HepG2 (cell line): ENCODE measurements around the gene CKAP5. TPM values are rescaled to one million over a fixed set of nuclear protein-coding genes. Genes with fewer than 3 reads are reported as not detected.

Source experiments
- EEA1 ChIP-seq: sonication (generic); formaldehyde crosslinking; IDR thresholded peaks from 2 replicates; pipeline ENCODE4 v1.5.1; 2020; ENCODE audit warnings: mild to moderate bottlenecking, missing genetic modification reagents, borderline replicate concordance
- ELF1 ChIP-seq: sonication (generic); formaldehyde crosslinking; IDR thresholded peaks from 2 replicates; pipeline ENCODE4 v1.4.0; 2020; ENCODE audit warnings: missing genetic modification reagents
- ELK4 ChIP-seq: sonication (generic); formaldehyde crosslinking; IDR thresholded peaks from 2 replicates; pipeline ENCODE4 v1.9.0; 2021; ENCODE audit warnings: missing genetic modification reagents, borderline replicate concordance
- GATA4 ChIP-seq: sonication (generic); IDR thresholded peaks from 2 replicates; pipeline ENCODE4 v1.6.1; 2016; ENCODE audit warnings: antibody characterized with exemption, low read depth, borderline replicate concordance
- GLMP ChIP-seq: sonication (generic); formaldehyde crosslinking; IDR thresholded peaks from 2 replicates; pipeline ENCODE4 v1.9.0; 2021; ENCODE audit warnings: missing genetic modification reagents, mild to moderate bottlenecking, borderline replicate concordance
- HNF4A ChIP-seq: sonication (generic); formaldehyde crosslinking; IDR thresholded peaks from 2 replicates; pipeline ENCODE4 v1.4.0; 2020; ENCODE audit warnings: missing genetic modification reagents
- JDP2 ChIP-seq: sonication (generic); formaldehyde crosslinking; IDR thresholded peaks from 2 replicates; pipeline ENCODE4 v1.8.1; 2022; ENCODE audit warnings: missing genetic modification reagents, borderline replicate concordance
- KLF9 ChIP-seq: IDR thresholded peaks from 2 replicates; pipeline ENCODE4 v1.6.1; 2016; ENCODE audit warnings: low read depth
- LRRFIP1 ChIP-seq: sonication (generic); formaldehyde crosslinking; conservative IDR thresholded peaks from 2 replicates; pipeline ENCODE4 v1.4.0; 2020; ENCODE audit warnings: missing genetic modification reagents
- NKX3-1 ChIP-seq: sonication (generic); formaldehyde crosslinking; IDR thresholded peaks from 2 replicates; pipeline ENCODE4 v1.5.0; 2020; ENCODE audit warnings: missing genetic modification reagents
- PHB2 ChIP-seq: fragments of 450-650 bp; IDR thresholded peaks from 2 replicates; pipeline ENCODE4 v1.6.1; 2018; ENCODE audit not compliant: partially characterized antibody
- RFX3 ChIP-seq: IDR thresholded peaks from 2 replicates; pipeline ENCODE4 v1.6.1; 2016; ENCODE audit warnings: missing biosample characterization, missing genetic modification reagents
- RNF219 ChIP-seq: sonication (generic); formaldehyde crosslinking; IDR thresholded peaks from 2 replicates; pipeline ENCODE4 v1.5.0; 2020; ENCODE audit warnings: mild to moderate bottlenecking, missing genetic modification reagents
- SMYD3 ChIP-seq: sonication (generic); formaldehyde crosslinking; IDR thresholded peaks from 2 replicates; pipeline ENCODE4 v1.8.1; 2023; ENCODE audit warnings: mild to moderate bottlenecking, missing genetic modification reagents
- YY1 ChIP-seq: IDR thresholded peaks from 2 replicates; pipeline ENCODE4 v1.6.1; 2011; ENCODE audit warnings: low read length, low read depth, moderate library complexity, mild to moderate bottlenecking; ENCODE audit not compliant: insufficient read depth, insufficient replicate concordance
- ZEB1 ChIP-seq: IDR thresholded peaks from 2 replicates; pipeline ENCODE4 v1.6.1; 2012; ENCODE audit warnings: mild to moderate bottlenecking, low read depth, inconsistent platforms; ENCODE audit not compliant: insufficient replicate concordance
- ZNF12 ChIP-seq: sonication (generic); formaldehyde crosslinking; IDR thresholded peaks from 2 replicates; pipeline ENCODE4 v1.5.0; 2020; ENCODE audit warnings: missing genetic modification reagents
- ZNF431 ChIP-seq: sonication (generic); formaldehyde crosslinking; IDR thresholded peaks from 2 replicates; pipeline ENCODE4 v1.9.0; 2022; ENCODE audit warnings: missing genetic modification reagents, low read depth, mild to moderate bottlenecking, borderline replicate concordance
- ZNF460 ChIP-seq: sonication (generic); formaldehyde crosslinking; IDR thresholded peaks from 2 replicates; pipeline ENCODE4 v1.5.1; 2020; ENCODE audit warnings: missing genetic modification reagents, mild to moderate bottlenecking, borderline replicate concordance
- ZNF614 ChIP-seq: IDR thresholded peaks from 2 replicates; pipeline ENCODE4 v1.6.1; 2018; ENCODE audit warnings: missing biosample characterization, missing genetic modification reagents, inconsistent platforms, borderline replicate concordance
- ZNF704 ChIP-seq: sonication (generic); formaldehyde crosslinking; IDR thresholded peaks from 2 replicates; pipeline ENCODE4 v1.8.1; 2023; ENCODE audit warnings: mild to moderate bottlenecking, inconsistent platforms, moderate library complexity, missing genetic modification reagents, borderline replicate concordance
- ZNF883 ChIP-seq: sonication (generic); formaldehyde crosslinking; IDR thresholded peaks from 2 replicates; pipeline ENCODE4 v1.5.1; 2020; ENCODE audit warnings: mild to moderate bottlenecking, missing genetic modification reagents; ENCODE audit errors: not compliant biosample characterization
- polyA plus RNA-seq, 8 experiments: library from polyadenylated mRNA; depleted of rRNA in 3 of 8; stranded (reverse) in 7 of 8; unstranded in 1 of 8; fragments of >200 nt; fragmentation: Illumina TruSeq in 4 of 8; extraction: Trizol in 4 of 8; gene quantifications; 2 replicates each; pipeline versions ENCODE4 v1.2.1 to v1.2.3, GENCODE V29; 2011 to 2016; ENCODE audit warnings: low read depth in 4 of 8, missing spikeins in 1 of 8, mixed read lengths in 1 of 8; ENCODE audit not compliant: insufficient read depth in 1 of 8
- total RNA-seq, 5 experiments: library from RNA; depleted of rRNA; stranded (reverse); fragments of >200 nt; fragmentation: Illumina TruSeq; extraction: Trizol; gene quantifications; 2 replicates each; pipeline ENCODE4 v1.2.3, GENCODE V29; 2016; ENCODE audit warnings: low read depth in 1 of 5

The CKAP5 gene
- total and polyA plus RNA-seq, 2 of the 13 experiments (the other 11 are each of a cell fraction or from before 2014, with no cell fraction given) = 79.2 to 103 TPM

- TF ChIP-seq ZNF460 (peak; percentile 42; the same call in 1 of the 2 replicates), SMYD3 (CRISPR knock-in tag) (peak; percentile 89; the same call in 1 of the 2 replicates), RFX3 (CRISPR knock-in tag) (no peak), RNF219 (CRISPR knock-in tag) (no peak), ZNF704 (no peak), GLMP (CRISPR knock-in tag) (no peak), JDP2 (CRISPR knock-in tag) (no peak), YY1 (peak; percentile 90), KLF9 (CRISPR knock-in tag) (no peak; the same call in 1 of the 2 replicates), PHB2 (no peak), LRRFIP1 (CRISPR knock-in tag) (no peak), ELF1 (CRISPR knock-in tag) (no peak), HNF4A (CRISPR knock-in tag) (peak; percentile 86), ZEB1 (no peak), ZNF883 (CRISPR knock-in tag) (no peak), ZNF12 (CRISPR knock-in tag) (peak; percentile 46; the same call in 1 of the 2 replicates), NKX3-1 (CRISPR knock-in tag) (no peak), ZNF431 (CRISPR knock-in tag) (no peak), GATA4 (peak; percentile 35; the same call in 1 of the 2 replicates), ELK4 (no peak), ZNF614 (peak; percentile 84; the same call in 1 of the 2 replicates), EEA1 (CRISPR knock-in tag) (no peak; the same call in 1 of the 2 replicates)
Measured at GRCh38 chr11:46719048-46719542, 127.0 kb downstream of the CKAP5 start, which contains the start of gene F2 (continued).
